Omental fat pad (tissue), 4 donors: ENCODE measurements around the gene TFRC. TPM values are rescaled to one million over a fixed set of nuclear protein-coding genes. Genes with fewer than 3 reads are reported as not detected.

Source experiments
- ATAC-seq: fragments of 150-250 bp; one replicate; pipeline ENCODE4 v1.9.1; 2016; ENCODE audit warnings: mild to moderate bottlenecking, moderate library complexity; ENCODE audit not compliant: low FRiP score
- DNase-seq: peaks from one replicate; pipeline ENCODE4 v3.0.0-alpha.2; 2019; ENCODE audit warnings: low spot score
- CTCF ChIP-seq, 3 donors: fragments of 450-650 bp; IDR thresholded peaks; one replicate each; pipeline ENCODE4 v1.5.1; 2016 to 2017; ENCODE audit warnings: antibody characterized with exemption in 3 of 3, mild to moderate bottlenecking in 3 of 3, moderate library complexity in 2 of 3
- total RNA-seq, 4 donors: library from RNA; depleted of rRNA; stranded (reverse); fragments of >200 nt; gene quantifications; one replicate each; pipeline ENCODE4 v1.1.0, GENCODE V29; 2016

The TFRC gene
- total RNA-seq, 4 donors from 2014 or later = 144 to 333 (median 242) TPM

- DNase-seq (no peak), ATAC-seq (no peak)
- no peak for TF ChIP-seq CTCF (IDR thresholded peaks at IDR 0.05)
These were observed 65.4 kb downstream of the TFRC start for GRCh38 chr3:196016485-196016884.

GRCh38 chr3:196016059-196016458 is 65.8 kb downstream of the TFRC start:
- TF ChIP-seq CTCF (IDR thresholded peaks at IDR 0.05) = no peak
- ATAC-seq (no peak), DNase-seq (no peak)

- no peak for TF ChIP-seq CTCF (IDR thresholded peaks at IDR 0.05)
- ATAC-seq (no peak), DNase-seq (no peak)
These were observed 68.1 kb downstream of the TFRC start for GRCh38 chr3:196013587-196014487.

- no peak for ATAC-seq
These were observed 68.9 kb downstream of the TFRC start for GRCh38 chr3:196012941-196013476.

GRCh38 chr3:196012481-196012880 is 69.4 kb downstream of the TFRC start:
- ATAC-seq (no peak), DNase-seq (no peak)
- TF ChIP-seq CTCF (IDR thresholded peaks at IDR 0.05) = no peak

More at GRCh38 chr3:196012941-196013476, 68.9 kb downstream of the TFRC start:
- TF ChIP-seq CTCF (IDR thresholded peaks at IDR 0.05) = no peak
- no peak for DNase-seq

DNA sequence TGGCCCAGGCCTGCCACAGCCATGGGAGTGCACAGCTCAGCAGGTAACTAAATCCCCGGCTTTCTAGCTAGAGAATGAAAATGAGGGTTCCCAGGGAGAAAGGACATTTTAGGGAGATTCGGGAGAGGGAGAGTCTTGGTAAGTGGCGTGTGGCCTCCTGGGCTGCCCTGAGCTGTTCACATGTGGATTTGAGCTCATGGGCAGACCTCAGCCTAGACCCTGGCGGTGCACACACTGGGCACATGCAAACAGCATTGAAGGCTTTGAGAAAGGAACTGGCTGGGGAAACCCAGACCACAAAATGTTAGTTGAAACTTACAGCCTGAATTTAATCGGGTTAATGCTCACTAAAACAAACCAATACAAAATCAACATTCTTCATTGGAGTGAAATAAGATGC is 72.4 kb downstream of the TFRC start:
- ATAC-seq (no peak), DNase-seq (no peak)
- no peak for TF ChIP-seq CTCF (IDR thresholded peaks at IDR 0.05)

DNA sequence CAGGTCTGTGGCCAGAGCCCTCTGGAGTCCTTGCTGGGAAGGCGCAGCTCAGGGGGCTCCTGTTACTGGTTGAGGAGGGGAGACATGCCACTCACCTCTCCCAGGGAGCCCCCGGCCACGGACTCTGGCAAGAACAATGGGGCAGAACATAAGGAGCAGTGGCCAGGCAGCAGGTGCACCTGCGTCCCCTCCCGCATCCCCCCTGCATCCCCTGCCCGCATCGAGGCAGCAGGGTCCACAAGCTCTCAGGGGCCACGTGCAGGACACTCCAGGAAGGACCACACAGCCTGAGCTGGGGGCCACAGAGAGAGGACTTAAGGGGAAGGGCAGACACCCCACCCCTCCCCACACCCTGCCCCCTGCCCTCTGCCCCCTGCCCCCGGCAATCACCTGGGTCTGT is 73.0 kb downstream of the TFRC start:
- ATAC-seq = no peak
- no peak for DNase-seq
- no peak for TF ChIP-seq CTCF (IDR thresholded peaks at IDR 0.05)
